CD14-positive monocyte (primary cell): ENCODE measurements around the gene CNGB1. TPM values are rescaled to one million over a fixed set of nuclear protein-coding genes. Genes with fewer than 3 reads are reported as not detected.

Experiments used
- DNase-seq, 3 donors: peaks; one replicate each; pipeline ENCODE4 v3.0.0-alpha.2; 2011 to 2022
- H2AFZ ChIP-seq: 2 replicates; pipeline ENCODE4 v1.6.0; 2012; ENCODE audit warnings: mild to moderate bottlenecking, low read depth, low read length, inconsistent platforms; ENCODE audit not compliant: insufficient read depth, poor library complexity, severe bottlenecking
- H3K27ac ChIP-seq, 2 donors: 1 replicate in 1 of 2; 2 replicates in 1 of 2; pipeline ENCODE4 v1.5.1; 2012 to 2013; ENCODE audit warnings: low read length in 2 of 2, control low read depth in 1 of 2, inconsistent platforms in 1 of 2, low read depth in 1 of 2, mild to moderate bottlenecking in 1 of 2
- H3K27me3 ChIP-seq, 2 donors: one replicate each; pipeline versions ENCODE4 v1.6.0 to v1.6.1; 2011 to 2013; ENCODE audit warnings: low read length in 2 of 2; ENCODE audit not compliant: control insufficient read depth in 2 of 2, insufficient read depth in 2 of 2
- H3K36me3 ChIP-seq, 2 donors: replicated peaks in 1 of 2; 1 replicate in 1 of 2; 2 replicates in 1 of 2; pipeline versions ENCODE4 v1.5.1 to v1.6.1; 2012 to 2013; ENCODE audit warnings: low read length in 2 of 2, control low read depth in 1 of 2, inconsistent platforms in 1 of 2, mild to moderate bottlenecking in 1 of 2; ENCODE audit not compliant: insufficient read depth in 2 of 2, control insufficient read depth in 1 of 2
- H3K4me1 ChIP-seq, 2 donors: 1 replicate in 1 of 2; 2 replicates in 1 of 2; pipeline versions ENCODE4 v1.5.1 to v1.6.1; 2012 to 2013; ENCODE audit warnings: low read length in 2 of 2, control low read depth in 1 of 2, inconsistent platforms in 1 of 2, mild to moderate bottlenecking in 1 of 2, moderate library complexity in 1 of 2; ENCODE audit not compliant: insufficient read depth in 2 of 2, control insufficient read depth in 1 of 2
- H3K4me2 ChIP-seq: replicated peaks from 2 replicates; pipeline ENCODE3; 2012; ENCODE audit warnings: low read length, moderate library complexity, mild to moderate bottlenecking; ENCODE audit not compliant: poor library complexity, severe bottlenecking; ENCODE audit errors: extremely low read depth
- H3K4me3 ChIP-seq, 3 experiments: fragments of 200-600 bp in 1 of 3; sonication (generic) in 1 of 3; replicated peaks in 1 of 3; 1 replicate in 2 of 3; 2 replicates in 1 of 3; pipeline ENCODE4 v1.5.1; 2011 to 2013; ENCODE audit warnings: low read length in 3 of 3, mild to moderate bottlenecking in 3 of 3, control low read depth in 2 of 3, low read depth in 2 of 3, inconsistent platforms in 1 of 3, moderate library complexity in 1 of 3
- H3K79me2 ChIP-seq: 2 replicates; pipeline ENCODE4 v1.6.0; 2012; ENCODE audit warnings: mild to moderate bottlenecking, control low read depth, inconsistent platforms, low read length, moderate library complexity; ENCODE audit not compliant: insufficient read depth
- H3K9ac ChIP-seq: 2 replicates; pipeline ENCODE4 v1.6.0; 2017; ENCODE audit warnings: low read length, mild to moderate bottlenecking; ENCODE audit not compliant: insufficient read depth, poor library complexity, severe bottlenecking
- H3K9me3 ChIP-seq, 2 donors: replicated peaks in 1 of 2; 1 replicate in 1 of 2; 2 replicates in 1 of 2; pipeline versions ENCODE4 v1.5.1 to v1.6.1; 2012 to 2013; ENCODE audit warnings: low read length in 2 of 2, control low read depth in 1 of 2; ENCODE audit not compliant: control insufficient read depth in 1 of 2, insufficient read depth in 1 of 2
- H4K20me1 ChIP-seq: 2 replicates; pipeline ENCODE4 v1.6.0; 2012; ENCODE audit warnings: mild to moderate bottlenecking, low read length, control low read depth, moderate library complexity; ENCODE audit not compliant: insufficient read depth
- H3K27ac Mint-ChIP-seq, 7 donors: one replicate each; pipeline ENCODE4 v1.8.0; 2020; ENCODE audit warnings: mild to moderate bottlenecking in 7 of 7, mixed read lengths in 7 of 7, moderate library complexity in 6 of 7, inconsistent platforms in 2 of 7
- H3K27me3 Mint-ChIP-seq, 3 donors: one replicate each; pipeline ENCODE4 v1.8.0; 2021 to 2022; ENCODE audit warnings: low read depth in 3 of 3, mild to moderate bottlenecking in 3 of 3, mixed read lengths in 3 of 3, moderate library complexity in 3 of 3, inconsistent platforms in 1 of 3
- H3K36me3 Mint-ChIP-seq, 2 donors: one replicate each; pipeline ENCODE4 v1.8.0; 2020; ENCODE audit warnings: mixed read lengths in 2 of 2, inconsistent platforms in 1 of 2, mild to moderate bottlenecking in 1 of 2
- H3K4me1 Mint-ChIP-seq: one replicate; pipeline ENCODE4 v1.8.0; 2020; ENCODE audit warnings: mild to moderate bottlenecking, mixed read lengths
- H3K4me3 Mint-ChIP-seq, 2 donors: one replicate each; pipeline ENCODE4 v1.8.0; 2020; ENCODE audit warnings: mild to moderate bottlenecking in 2 of 2, mixed read lengths in 2 of 2, moderate library complexity in 1 of 2
- H3K9me3 Mint-ChIP-seq, 7 donors: one replicate each; pipeline ENCODE4 v1.8.0; 2020 to 2022; ENCODE audit warnings: mixed read lengths in 7 of 7, mild to moderate bottlenecking in 6 of 7, moderate library complexity in 6 of 7, inconsistent platforms in 2 of 7
- WGBS: methylation state at CpG from one replicate; pipeline ENCODE4 v1.1.5; 2013; ENCODE audit warnings: missing lambda C conversion rate; ENCODE audit not compliant: insufficient coverage; 5-methylcytosine and 5-hydroxymethylcytosine counted together
- intact Hi-C, 2 donors: fragments of 100-400 bp; cut with micrococcal nuclease; formaldehyde crosslinking; loops; one replicate each; pipeline versions ENCODE4 v1.15.0 to v1.15.1; 2023
- polyA plus RNA-seq, 3 donors: library from polyadenylated mRNA; depleted of rRNA in 1 of 3; unstranded in 2 of 3; stranded (reverse) in 1 of 3; fragments of 300-500 nt in 2 of 3; fragments of >200 nt in 1 of 3; fragmentation: Illumina TruSeq in 2 of 3; gene quantifications; 1 replicate in 2 of 3; 2 replicates in 1 of 3; pipeline ENCODE4 v1.2.3, GENCODE V29; 2012 to 2021
- TF ChIP-seq, protein P1 (sequence below): fragments of 200-600 bp; IDR thresholded peaks from one replicate; pipeline ENCODE4 v1.8.0; 2022; ENCODE audit warnings: antibody characterized with exemption, mild to moderate bottlenecking

CNGB1 gene
- polyA plus RNA-seq, 3 donors: not detected

DNA sequence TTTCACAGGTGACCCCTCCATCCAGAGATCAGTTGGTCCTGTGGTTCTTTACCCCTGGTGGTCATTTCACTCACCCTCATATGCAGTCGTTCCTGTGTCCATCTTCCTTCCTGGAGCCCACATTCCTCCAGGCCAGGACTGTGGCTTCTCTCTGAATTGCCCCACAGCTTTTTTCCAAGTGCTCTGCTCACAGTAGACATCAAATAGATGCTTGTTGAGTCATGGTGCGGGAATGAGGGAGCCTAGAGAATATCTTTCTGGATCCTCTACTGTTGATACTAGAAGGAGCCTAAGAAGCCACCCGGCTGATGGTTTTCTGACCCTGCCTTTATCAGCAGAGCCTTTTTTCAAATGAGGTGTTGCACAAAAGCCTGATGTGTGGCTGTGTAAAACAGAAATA lies 40.7 kb upstream of the CNGB1 start:
- Histone ChIP-seq H3K9me3 (peaks cover 0 to under 1% of the 10 kb centered on the region in 2 donors), H2AFZ (no peak overlapping the region), H3K79me2 (peaks cover 15% of the 10 kb centered on the region), H3K4me3 (no peak overlapping the region), H3K27ac (no peak overlapping the region), H4K20me1 (peaks cover 8% of the 10 kb centered on the region), H3K27me3 (no peaks in the 10 kb centered on the region), H3K36me3 (peaks cover 52 to 80% of the 10 kb centered on the region in 2 donors), H3K4me1 (no peaks in the 10 kb centered on the region), H3K4me2 (no peak overlapping the region), H3K9ac (no peak overlapping the region)
- intact Hi-C loops: loop anchor here (10.0 kb wide), 1 partner anchor 113 kb away; the partner anchor contains the start of gene CFAP20 (in 2 of the 2)
- Mint-ChIP-seq H3K36me3 (peaks cover 61 to 71% of the 10 kb centered on the region in 2 donors), H3K9me3 (peaks cover 0 to 1% (median 0%) of the 10 kb centered on the region in 7 donors), H3K4me3 (no peak overlapping the region), H3K27ac (peak overlapping the region in 1 of 7 donors; percentile 9), H3K27me3 (peaks cover 0 to 1% (median 0%) of the 10 kb centered on the region in 3 donors), H3K4me1 (peaks cover 4% of the 10 kb centered on the region)
- DNase-seq: no peak
- WGBS: 100% methylated on average over 1 of the region's 3 CpGs
- TF ChIP-seq, protein P1, sequence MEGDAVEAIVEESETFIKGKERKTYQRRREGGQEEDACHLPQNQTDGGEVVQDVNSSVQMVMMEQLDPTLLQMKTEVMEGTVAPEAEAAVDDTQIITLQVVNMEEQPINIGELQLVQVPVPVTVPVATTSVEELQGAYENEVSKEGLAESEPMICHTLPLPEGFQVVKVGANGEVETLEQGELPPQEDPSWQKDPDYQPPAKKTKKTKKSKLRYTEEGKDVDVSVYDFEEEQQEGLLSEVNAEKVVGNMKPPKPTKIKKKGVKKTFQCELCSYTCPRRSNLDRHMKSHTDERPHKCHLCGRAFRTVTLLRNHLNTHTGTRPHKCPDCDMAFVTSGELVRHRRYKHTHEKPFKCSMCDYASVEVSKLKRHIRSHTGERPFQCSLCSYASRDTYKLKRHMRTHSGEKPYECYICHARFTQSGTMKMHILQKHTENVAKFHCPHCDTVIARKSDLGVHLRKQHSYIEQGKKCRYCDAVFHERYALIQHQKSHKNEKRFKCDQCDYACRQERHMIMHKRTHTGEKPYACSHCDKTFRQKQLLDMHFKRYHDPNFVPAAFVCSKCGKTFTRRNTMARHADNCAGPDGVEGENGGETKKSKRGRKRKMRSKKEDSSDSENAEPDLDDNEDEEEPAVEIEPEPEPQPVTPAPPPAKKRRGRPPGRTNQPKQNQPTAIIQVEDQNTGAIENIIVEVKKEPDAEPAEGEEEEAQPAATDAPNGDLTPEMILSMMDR: no peak

DNA sequence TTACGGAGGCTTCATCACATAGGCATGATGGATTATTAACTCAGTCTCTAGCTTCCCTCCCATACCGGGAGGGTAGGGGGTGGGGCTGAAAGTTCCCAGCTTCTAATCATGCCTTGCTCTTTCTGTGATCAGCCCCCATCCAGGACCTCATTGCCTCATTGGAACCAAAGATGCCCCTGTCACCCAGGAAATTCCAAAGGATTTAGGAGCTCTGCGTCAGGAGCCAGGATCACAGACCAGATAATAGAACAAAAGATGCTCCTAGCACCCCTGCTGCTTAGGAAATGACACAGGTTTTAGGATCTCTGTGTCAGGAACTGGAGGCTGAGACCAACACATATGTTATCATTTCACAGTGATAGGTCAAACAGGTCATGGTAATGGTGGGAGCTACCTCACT lies 40.0 kb upstream of the CNGB1 start:
- H3K4me3 ChIP-seq: no peak overlapping the region
- H3K27me3 Mint-ChIP-seq: peaks cover 0 to 1% (median 0%) of the 10 kb centered on the region in 3 donors
- no peak overlapping the region for H3K27ac ChIP-seq
- H3K4me1 ChIP-seq: no peaks in the 10 kb centered on the region
- no peak for DNase-seq
- 86% methylated on average over 1 of the region's 3 CpGs for WGBS
- H3K4me2 ChIP-seq: no peak overlapping the region
- peaks cover 4% of the 10 kb centered on the region for H3K4me1 Mint-ChIP-seq
- H2AFZ ChIP-seq: no peak overlapping the region
- intact Hi-C loops: loop anchor here (10.0 kb wide), 1 partner anchor 114 kb away; the partner anchor contains the start of gene CFAP20 (in 2 of the 2)
- no peaks in the 10 kb centered on the region for H3K27me3 ChIP-seq
- TF ChIP-seq, protein P1: no peak
- H3K9me3 ChIP-seq: peaks cover 0 to 6% of the 10 kb centered on the region in 2 donors
- H3K9me3 Mint-ChIP-seq: peaks cover 0 to 9% (median 6%) of the 10 kb centered on the region in 7 donors
- peaks cover 51 to 80% of the 10 kb centered on the region in 2 donors for H3K36me3 ChIP-seq
- peaks cover 8% of the 10 kb centered on the region for H4K20me1 ChIP-seq
- no peak overlapping the region for H3K4me3 Mint-ChIP-seq
- no peak overlapping the region for H3K9ac ChIP-seq
- H3K36me3 Mint-ChIP-seq: peaks cover 62 to 78% of the 10 kb centered on the region in 2 donors
- peaks cover 19% of the 10 kb centered on the region for H3K79me2 ChIP-seq
- no peak overlapping the region for H3K27ac Mint-ChIP-seq
